ENCODE measurements around the gene GALR1.

- no peak for TF ChIP-seq POLR2A (IDR thresholded peaks at IDR 0.05)
- TF ChIP-seq, protein P1, sequence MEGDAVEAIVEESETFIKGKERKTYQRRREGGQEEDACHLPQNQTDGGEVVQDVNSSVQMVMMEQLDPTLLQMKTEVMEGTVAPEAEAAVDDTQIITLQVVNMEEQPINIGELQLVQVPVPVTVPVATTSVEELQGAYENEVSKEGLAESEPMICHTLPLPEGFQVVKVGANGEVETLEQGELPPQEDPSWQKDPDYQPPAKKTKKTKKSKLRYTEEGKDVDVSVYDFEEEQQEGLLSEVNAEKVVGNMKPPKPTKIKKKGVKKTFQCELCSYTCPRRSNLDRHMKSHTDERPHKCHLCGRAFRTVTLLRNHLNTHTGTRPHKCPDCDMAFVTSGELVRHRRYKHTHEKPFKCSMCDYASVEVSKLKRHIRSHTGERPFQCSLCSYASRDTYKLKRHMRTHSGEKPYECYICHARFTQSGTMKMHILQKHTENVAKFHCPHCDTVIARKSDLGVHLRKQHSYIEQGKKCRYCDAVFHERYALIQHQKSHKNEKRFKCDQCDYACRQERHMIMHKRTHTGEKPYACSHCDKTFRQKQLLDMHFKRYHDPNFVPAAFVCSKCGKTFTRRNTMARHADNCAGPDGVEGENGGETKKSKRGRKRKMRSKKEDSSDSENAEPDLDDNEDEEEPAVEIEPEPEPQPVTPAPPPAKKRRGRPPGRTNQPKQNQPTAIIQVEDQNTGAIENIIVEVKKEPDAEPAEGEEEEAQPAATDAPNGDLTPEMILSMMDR (IDR thresholded peaks at IDR 0.05), result no peak
Observed at GRCh38 chr18:77271576-77272481, 22.2 kb downstream of the GALR1 start.

All from heart left ventricle (tissue), 13 donors.